IPS DF 6.9 (cell line): ENCODE measurements around the gene GRK2.

ENCODE experiments used
- DNase-seq: peaks from one replicate; pipeline ENCODE4 v3.0.0-alpha.2; 2013; ENCODE audit warnings: low read depth, low spot score
- H3K27ac ChIP-seq: one replicate; pipeline ENCODE4 v1.5.1; 2013; ENCODE audit warnings: low read length, control low read depth
- H3K27me3 ChIP-seq: 2 replicates; pipeline ENCODE4 v1.6.1; 2013; ENCODE audit warnings: mild to moderate bottlenecking, low read length; ENCODE audit not compliant: control insufficient read depth, insufficient read depth
- H3K36me3 ChIP-seq: 2 replicates; pipeline ENCODE4 v1.6.1; 2013; ENCODE audit warnings: low read length; ENCODE audit not compliant: control insufficient read depth, insufficient read depth
- H3K4me1 ChIP-seq: 2 replicates; pipeline ENCODE4 v1.6.1; 2013; ENCODE audit warnings: low read length; ENCODE audit not compliant: control insufficient read depth, insufficient read depth
- H3K4me3 ChIP-seq: 2 replicates; pipeline ENCODE4 v1.5.1; 2013; ENCODE audit warnings: mild to moderate bottlenecking, low read length
- H3K9me3 ChIP-seq: 2 replicates; pipeline ENCODE4 v1.6.1; 2013; ENCODE audit warnings: low read length, inconsistent platforms; ENCODE audit not compliant: control insufficient read depth, insufficient read depth
- WGBS: extraction: QIAGEN DNeasy Blood & Tissue Kit; methylation state at CpG from one replicate; pipeline ENCODE4 v1.1.7; 2013; ENCODE audit warnings: mixed read lengths, missing lambda C conversion rate; ENCODE audit not compliant: insufficient read length, insufficient coverage; 5-methylcytosine and 5-hydroxymethylcytosine counted together

GRK2 gene

DNA sequence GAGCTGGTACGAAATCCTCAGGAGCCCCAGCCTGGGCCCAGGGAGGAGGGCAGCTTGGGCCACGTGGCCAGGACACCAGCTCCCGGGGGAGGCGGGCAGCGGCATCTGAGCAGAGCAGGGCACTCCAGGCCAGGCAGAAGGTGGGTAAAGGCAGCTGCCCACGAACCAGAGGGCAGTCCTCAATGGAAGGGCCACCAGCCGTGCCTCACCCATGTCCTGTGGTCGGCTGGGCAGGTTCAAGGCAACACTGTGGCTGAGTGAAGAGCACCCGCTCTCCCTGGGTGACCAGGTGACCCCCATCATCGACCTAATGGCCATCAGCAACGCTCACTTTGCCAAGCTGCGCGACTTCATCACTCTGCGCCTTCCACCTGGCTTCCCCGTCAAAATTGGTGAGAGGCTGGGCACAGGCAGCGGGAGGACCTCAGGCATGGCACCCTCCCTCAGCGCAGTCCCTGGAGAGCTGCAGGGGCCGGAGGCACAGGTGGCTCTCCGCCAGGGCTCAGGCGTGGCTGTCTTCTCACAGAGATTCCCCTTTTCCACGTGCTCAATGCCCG lies 34.6 kb downstream of the GRK2 start:
- Histone ChIP-seq H3K27ac (no peak overlapping the region), H3K9me3 (no peaks in the 10 kb centered on the region), H3K4me3 (no peak overlapping the region), H3K36me3 (peaks cover 5% of the 10 kb centered on the region), H3K4me1 (peaks cover 7% of the 10 kb centered on the region; the same call in 1 of the 2 replicates), H3K27me3 (no peaks in the 10 kb centered on the region)
- WGBS = no CpG with 5 or more reads among the region's 22 CpGs
- DNase-seq = no peak

DNA sequence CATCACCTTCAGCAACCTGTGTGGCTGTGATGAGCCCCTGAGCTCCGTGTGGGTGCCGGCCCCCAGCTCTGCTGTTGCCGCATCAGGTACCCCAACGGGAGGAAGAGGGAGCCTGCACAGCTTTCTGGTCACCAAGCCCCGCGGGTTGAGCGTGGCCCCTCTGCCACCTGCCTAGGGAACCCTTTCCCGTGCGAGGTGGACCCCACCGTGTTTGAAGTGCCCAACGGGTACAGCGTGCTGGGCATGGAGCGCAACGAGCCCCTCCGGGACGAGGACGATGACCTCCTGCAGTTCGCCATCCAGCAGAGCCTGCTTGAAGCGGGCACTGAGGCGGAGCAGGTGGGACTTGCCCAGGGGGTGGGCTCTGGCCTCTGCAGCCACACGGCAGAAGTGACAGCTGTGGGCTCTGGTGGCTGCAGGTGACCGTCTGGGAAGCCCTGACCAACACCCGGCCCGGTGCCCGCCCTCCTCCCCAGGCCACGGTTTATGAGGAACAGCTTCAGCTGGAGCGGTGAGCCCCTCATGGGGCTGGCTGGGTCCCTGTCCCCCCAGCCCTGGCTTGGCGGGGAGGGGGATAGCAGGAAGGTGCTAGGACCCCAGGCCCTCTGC lies 35.1 kb downstream of the GRK2 start:
- Histone ChIP-seq H3K4me3 (no peak overlapping the region), H3K27me3 (no peaks in the 10 kb centered on the region), H3K36me3 (peaks cover 5% of the 10 kb centered on the region), H3K9me3 (no peaks in the 10 kb centered on the region), H3K27ac (no peak overlapping the region), H3K4me1 (peaks cover 7% of the 10 kb centered on the region; the same call in 1 of the 2 replicates)
- DNase-seq = no peak
- WGBS = no CpG with 5 or more reads among the region's 28 CpGs

DNA sequence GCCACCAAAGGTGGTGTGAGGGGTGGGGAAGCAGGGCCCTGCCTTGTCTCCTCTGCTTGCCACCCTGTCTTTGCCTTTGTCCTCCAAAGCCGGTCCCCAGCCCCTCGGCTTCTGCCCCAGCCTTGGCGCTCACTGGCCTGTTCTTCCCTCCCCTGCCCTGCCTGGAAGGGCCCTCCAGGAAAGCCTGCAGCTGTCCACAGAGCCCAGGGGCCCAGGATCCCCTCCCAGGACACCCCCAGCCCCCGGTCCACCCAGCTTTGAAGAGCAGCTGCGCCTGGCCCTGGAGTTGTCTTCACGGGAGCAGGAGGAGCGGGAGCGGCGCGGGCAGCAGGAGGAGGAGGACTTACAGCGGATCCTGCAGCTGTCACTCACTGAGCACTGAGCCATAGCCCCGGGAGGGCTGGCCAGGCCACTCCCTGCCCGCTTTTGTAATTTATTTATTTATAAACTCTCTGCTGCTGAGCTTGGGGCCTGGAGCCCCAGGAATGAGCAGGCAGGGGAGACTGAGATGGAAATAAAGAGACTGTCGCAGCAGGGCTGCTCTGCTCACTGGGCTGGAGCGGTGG lies 35.8 kb downstream of the GRK2 start:
- Histone ChIP-seq H3K36me3 (peaks cover 5% of the 10 kb centered on the region), H3K4me1 (peaks cover 7% of the 10 kb centered on the region; the same call in 1 of the 2 replicates), H3K4me3 (peak overlapping the region; percentile 98; the same call in 1 of the 2 replicates), H3K9me3 (no peaks in the 10 kb centered on the region), H3K27me3 (no peaks in the 10 kb centered on the region), H3K27ac (no peak overlapping the region)
- no peak for DNase-seq
- WGBS = no CpG with 5 or more reads among the region's 15 CpGs

DNA sequence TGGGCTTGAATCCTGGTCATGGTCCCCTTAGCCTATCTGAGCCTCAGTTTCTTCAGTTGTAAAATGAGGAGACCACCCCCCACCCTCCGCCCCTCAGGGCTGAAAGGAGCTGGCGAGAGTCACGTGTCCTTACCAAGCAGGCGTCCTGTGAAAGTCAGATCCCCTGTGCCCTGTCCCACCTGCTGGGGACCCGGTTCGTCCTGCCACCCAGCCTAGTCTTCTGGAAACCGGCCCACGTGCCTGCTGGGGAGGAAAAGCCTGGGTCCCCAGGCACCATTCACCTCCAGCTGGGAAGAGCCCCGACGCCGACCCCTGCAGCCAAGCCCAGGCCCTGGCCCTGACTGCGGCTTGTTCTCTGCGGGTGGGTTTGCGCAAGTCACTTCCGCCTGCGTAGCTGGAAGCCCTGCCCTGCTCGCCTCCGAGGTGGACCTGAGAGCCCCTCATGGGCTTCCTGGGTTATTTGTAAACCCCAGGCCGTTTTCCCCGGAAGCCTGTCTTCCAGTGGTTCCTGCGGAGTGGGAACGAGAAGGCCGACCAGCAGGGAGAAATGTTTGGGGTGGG lies 36.4 kb downstream of the GRK2 start:
- peak overlapping the region; percentile 98; the same call in 1 of the 2 replicates for H3K4me3 ChIP-seq
- no peak overlapping the region for H3K27ac ChIP-seq
- peaks cover 7% of the 10 kb centered on the region; the same call in 1 of the 2 replicates for H3K4me1 ChIP-seq
- WGBS = no CpG with 5 or more reads among the region's 23 CpGs
- DNase-seq = no peak
- H3K36me3 ChIP-seq = peaks cover 8% of the 10 kb centered on the region
- H3K27me3 ChIP-seq = no peaks in the 10 kb centered on the region
- H3K9me3 ChIP-seq = no peaks in the 10 kb centered on the region

DNA sequence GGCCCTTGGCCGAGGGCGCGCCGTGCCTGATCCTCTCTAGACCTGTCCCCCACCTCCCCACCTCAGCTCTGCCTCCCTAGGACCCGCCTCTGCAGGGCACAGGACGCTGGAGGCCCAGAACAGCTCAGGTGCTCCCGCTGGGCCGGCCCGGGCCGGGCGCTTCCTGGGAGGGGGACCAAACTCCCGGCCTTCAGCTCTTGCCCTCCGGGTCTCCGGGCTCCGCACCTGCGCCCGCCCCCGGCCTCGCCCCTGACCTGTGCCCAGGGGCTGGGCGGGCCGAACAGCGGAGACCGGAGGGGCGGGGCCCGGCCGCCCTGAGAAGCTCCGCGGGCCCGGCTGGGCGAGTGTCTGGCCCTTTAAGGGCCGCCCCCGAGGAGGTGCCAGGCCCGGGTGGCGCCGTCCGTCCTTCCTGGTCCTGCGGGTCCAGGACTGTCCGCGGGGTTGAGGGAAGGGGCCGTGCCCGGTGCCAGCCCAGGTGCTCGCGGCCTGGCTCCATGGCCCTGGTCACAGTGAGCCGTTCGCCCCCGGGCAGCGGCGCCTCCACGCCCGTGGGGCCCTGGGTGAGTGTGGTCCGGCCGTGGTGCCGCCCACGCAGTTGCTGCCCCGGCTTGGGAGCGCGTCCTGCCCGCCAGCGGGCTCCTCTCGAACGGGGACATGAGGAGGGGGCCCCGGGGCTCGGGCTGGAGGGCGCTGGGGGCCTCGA lies 37.0 kb downstream of the GRK2 start, which contains the start of gene SSH3:
Gene SSH3 (plus strand): TSS at position 399 of the 703 bp plus-strand sequence. CDS start 96 bp downstream, at position 495.
- H3K4me3 ChIP-seq = peak within 1 kb of the TSS; percentile 98
- H3K4me1 ChIP-seq = peaks cover 7% of the 10 kb centered on the region; the same call in 1 of the 2 replicates
- H3K9me3 ChIP-seq = no peaks in the 10 kb centered on the region
- no peak for DNase-seq
- H3K36me3 ChIP-seq = peaks cover 10% of the 10 kb centered on the region
- no peaks in the 10 kb centered on the region for H3K27me3 ChIP-seq
- no CpG with 5 or more reads among the region's 65 CpGs for WGBS
- H3K27ac ChIP-seq = no peak within 1 kb of the TSS

DNA sequence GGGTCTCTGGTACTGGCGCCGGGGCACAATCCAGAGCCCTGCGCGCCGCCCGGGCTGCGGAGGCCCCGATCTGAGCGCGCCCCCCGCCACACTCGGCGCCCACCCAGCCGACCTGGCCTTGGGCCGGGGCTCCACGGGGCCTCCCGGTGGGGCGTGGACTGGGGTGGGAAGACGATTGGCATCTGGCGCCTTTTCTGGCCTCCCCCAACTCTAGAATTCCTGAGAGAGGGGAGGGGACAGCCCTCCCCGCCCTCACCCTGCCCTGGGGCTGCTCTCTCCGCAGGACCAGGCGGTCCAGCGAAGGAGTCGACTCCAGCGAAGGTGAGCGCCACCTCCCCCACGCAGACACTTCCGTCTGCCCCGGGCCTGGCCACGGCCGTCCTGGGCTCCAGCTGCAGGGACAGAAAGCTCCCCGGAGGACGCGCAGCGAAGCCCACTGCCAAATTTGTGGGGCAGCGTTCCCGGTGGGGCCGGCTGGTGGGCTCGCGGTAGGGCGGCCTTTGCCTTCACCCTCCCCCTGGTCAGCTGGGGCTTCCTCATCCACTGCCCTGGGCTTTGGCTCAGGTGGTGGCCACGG lies 37.6 kb downstream of the GRK2 start:
- WGBS = no CpG with 5 or more reads among the region's 43 CpGs
- Histone ChIP-seq H3K27me3 (no peaks in the 10 kb centered on the region), H3K36me3 (peaks cover 10% of the 10 kb centered on the region), H3K27ac (no peak overlapping the region), H3K4me3 (peak overlapping the region; percentile 98; the same call in 1 of the 2 replicates), H3K4me1 (peaks cover 7% of the 10 kb centered on the region; the same call in 1 of the 2 replicates), H3K9me3 (no peaks in the 10 kb centered on the region)
- DNase-seq = no peak

DNA sequence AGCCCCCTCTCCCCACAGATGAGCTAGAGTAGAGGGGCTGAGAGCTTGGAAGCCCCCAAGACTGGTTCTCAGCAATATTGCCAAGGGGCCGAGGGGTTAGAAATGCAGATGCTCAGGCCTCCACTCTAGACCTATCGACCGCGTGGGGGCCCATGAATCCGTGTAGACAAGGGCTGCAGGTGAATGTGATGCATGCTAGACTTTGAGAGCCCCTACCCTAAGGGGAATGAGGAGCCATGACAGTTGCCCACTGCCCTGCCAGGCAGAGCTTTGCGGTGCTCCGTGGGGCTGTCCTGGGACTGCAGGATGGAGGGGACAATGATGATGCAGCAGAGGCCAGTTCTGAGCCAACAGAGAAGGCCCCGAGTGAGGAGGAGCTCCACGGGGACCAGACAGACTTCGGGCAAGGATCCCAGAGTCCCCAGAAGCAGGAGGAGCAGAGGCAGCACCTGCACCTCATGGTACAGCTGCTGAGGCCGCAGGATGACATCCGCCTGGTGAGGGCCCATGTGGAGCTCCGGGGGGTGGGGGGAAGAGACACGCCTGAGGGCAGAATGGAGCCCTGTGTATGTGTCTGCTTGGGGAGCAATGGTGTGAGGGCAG lies 38.3 kb downstream of the GRK2 start:
- Histone ChIP-seq H3K4me3 (peak overlapping the region; percentile 98; the same call in 1 of the 2 replicates), H3K4me1 (peaks cover 7% of the 10 kb centered on the region; the same call in 1 of the 2 replicates), H3K27ac (no peak overlapping the region), H3K9me3 (no peaks in the 10 kb centered on the region), H3K36me3 (peaks cover 10% of the 10 kb centered on the region), H3K27me3 (no peaks in the 10 kb centered on the region)
- no CpG with 5 or more reads among the region's 14 CpGs for WGBS
- no peak for DNase-seq

DNA sequence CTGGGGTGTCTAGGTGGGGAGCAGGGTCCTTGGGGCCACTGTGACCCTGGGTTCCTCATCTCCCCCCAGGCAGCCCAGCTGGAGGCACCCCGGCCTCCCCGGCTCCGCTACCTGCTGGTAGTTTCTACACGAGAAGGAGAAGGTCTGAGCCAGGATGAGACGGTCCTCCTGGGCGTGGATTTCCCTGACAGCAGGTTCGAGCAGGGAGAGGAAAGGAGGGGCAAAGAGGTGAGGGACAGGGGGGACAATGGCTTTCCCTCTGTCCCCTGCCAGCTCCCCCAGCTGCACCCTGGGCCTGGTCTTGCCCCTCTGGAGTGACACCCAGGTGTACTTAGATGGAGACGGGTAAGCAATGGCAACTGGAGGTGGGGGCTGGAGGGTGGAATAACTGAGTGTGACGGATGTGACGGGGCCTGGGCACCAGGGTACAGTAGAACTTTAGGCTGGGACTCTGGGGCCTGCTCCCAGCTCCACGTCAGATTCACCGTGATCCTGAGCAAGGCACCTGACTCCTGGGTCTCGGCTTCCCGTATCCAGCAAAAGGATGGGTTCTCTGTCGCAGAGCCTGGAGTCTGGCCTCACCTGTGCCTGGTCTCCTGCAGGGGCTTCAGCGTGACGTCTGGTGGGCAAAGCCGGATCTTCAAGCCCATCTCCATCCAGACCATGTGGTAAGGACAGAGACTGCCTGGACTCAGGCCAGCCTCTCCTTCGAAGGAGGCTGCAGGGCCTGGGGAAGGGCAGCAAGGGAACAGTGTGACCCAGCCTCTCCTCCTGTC lies 40.7 kb downstream of the GRK2 start:
- Histone ChIP-seq H3K36me3 (peaks cover 7% of the 10 kb centered on the region), H3K27ac (no peak overlapping the region), H3K9me3 (no peaks in the 10 kb centered on the region), H3K4me1 (peaks cover 4% of the 10 kb centered on the region; the same call in 1 of the 2 replicates), H3K27me3 (no peaks in the 10 kb centered on the region), H3K4me3 (no peak overlapping the region)
- DNase-seq = no peak
- WGBS = no CpG with 5 or more reads among the region's 19 CpGs

DNA sequence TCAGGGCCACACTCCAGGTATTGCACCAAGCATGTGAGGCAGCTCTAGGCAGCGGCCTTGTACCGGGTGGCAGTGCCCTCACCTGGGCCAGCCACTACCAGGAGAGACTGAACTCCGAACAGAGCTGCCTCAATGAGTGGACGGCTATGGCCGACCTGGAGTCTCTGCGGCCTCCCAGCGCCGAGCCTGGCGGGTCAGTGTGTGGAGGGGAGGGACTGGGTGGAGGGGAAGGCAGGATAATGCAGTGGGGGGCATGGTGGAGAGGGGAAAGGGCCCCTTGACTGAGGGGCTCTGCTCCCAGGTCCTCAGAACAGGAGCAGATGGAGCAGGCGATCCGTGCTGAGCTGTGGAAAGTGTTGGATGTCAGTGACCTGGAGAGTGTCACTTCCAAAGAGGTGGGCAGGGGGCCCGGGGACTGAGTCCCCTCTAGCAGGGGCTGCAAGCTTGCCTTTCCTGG lies 41.3 kb downstream of the GRK2 start:
- no peak overlapping the region for H3K4me3 ChIP-seq
- H3K4me1 ChIP-seq = peaks cover 4% of the 10 kb centered on the region; the same call in 1 of the 2 replicates
- no peak for DNase-seq
- peaks cover 7% of the 10 kb centered on the region for H3K36me3 ChIP-seq
- no peaks in the 10 kb centered on the region for H3K27me3 ChIP-seq
- WGBS = no CpG with 5 or more reads among the region's 12 CpGs
- no peak overlapping the region for H3K27ac ChIP-seq
- H3K9me3 ChIP-seq = no peaks in the 10 kb centered on the region
